COR-L47 (cell line): ENCODE results near the gene GLIS2.

Experiments used
- DNase-seq: peaks from one replicate; lab custom pipeline; 2025; lab: John Stamatoyannopoulos, UW

The GLIS2 gene

GRCh38 chr16:4383591-4384444 lies 68.0 kb downstream of the GLIS2 start:
- DNase-seq, result no peak

- DNase-seq, result no peak
These were observed 68.7 kb downstream of the GLIS2 start for GRCh38 chr16:4384509-4384942.

GRCh38 chr16:4385066-4385788 lies 69.4 kb downstream of the GLIS2 start:
- DNase-seq, result no peak

GRCh38 chr16:4385789-4386450 lies 70.1 kb downstream of the GLIS2 start:
- no peak for DNase-seq

- DNase-seq, result no peak
These were observed 70.6 kb downstream of the GLIS2 start for GRCh38 chr16:4386451-4386805.

- no peak for DNase-seq
These were observed 71.2 kb downstream of the GLIS2 start for GRCh38 chr16:4386951-4387565.

GRCh38 chr16:4387781-4388180 lies 71.9 kb downstream of the GLIS2 start:
- no peak for DNase-seq

GRCh38 chr16:4388271-4389021 lies 72.6 kb downstream of the GLIS2 start:
- no peak for DNase-seq
